Activated naive CD8-positive, alpha-beta T cell treated with anti-CD3 and anti-CD28 coated beads for 36 hours (primary cell): ENCODE data around the gene KIAA1755. TPM values are rescaled to one million over a fixed set of nuclear protein-coding genes. Genes with fewer than 3 reads are reported as not detected.

ENCODE experiments used
- DNase-seq: peaks from one replicate; pipeline ENCODE4 v3.0.0; 2021
- H3K27ac Mint-ChIP-seq: one replicate; pipeline ENCODE4 v1.8.0; 2022; ENCODE audit warnings: mild to moderate bottlenecking, moderate library complexity, mixed read lengths
- H3K27me3 Mint-ChIP-seq: one replicate; pipeline ENCODE4 v1.8.0; 2022; ENCODE audit warnings: mild to moderate bottlenecking, mixed read lengths
- H3K36me3 Mint-ChIP-seq: one replicate; pipeline ENCODE4 v1.8.0; 2021; ENCODE audit warnings: mild to moderate bottlenecking, mixed read lengths
- H3K4me1 Mint-ChIP-seq: one replicate; pipeline ENCODE4 v1.8.0; 2021; ENCODE audit warnings: mixed read lengths
- H3K4me3 Mint-ChIP-seq: one replicate; pipeline ENCODE4 v1.8.0; 2022; ENCODE audit warnings: mild to moderate bottlenecking, moderate library complexity, mixed read lengths
- H3K9me3 Mint-ChIP-seq: one replicate; pipeline ENCODE4 v1.8.0; 2022; ENCODE audit warnings: mixed read lengths
- total RNA-seq, 2 experiments: library from RNA; stranded (reverse); gene quantifications; one replicate each; pipeline ENCODE4 v1.2.3, GENCODE V29; 2021

Gene KIAA1755
- total RNA-seq, 2 experiments from 2014 or later, result not detected

DNA sequence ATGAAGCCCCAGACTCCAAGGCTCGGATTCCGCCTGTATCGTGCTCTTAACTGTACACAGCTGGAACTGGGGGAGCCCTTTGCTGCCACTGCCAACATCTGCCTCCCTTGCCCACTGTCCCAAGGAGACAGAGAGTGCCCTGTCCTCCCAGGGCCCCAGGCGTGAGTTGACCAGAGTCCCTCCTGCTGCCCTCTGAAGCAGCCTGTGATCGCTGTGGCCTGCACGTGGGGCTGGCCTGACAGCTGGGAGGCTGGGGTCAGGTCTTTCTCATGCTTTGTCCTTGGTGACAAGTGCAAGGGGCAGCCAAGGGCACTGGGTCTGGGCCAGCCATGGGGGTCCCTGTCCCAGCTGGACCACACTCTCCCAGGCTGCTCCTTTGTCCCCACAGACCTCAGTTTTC, 44.3 kb downstream of the KIAA1755 start:
- Mint-ChIP-seq H3K4me1 (peaks cover 5% of the 10 kb centered on the region), H3K27ac (no peak overlapping the region), H3K36me3 (no peaks in the 10 kb centered on the region), H3K27me3 (peaks cover 7% of the 10 kb centered on the region), H3K4me3 (no peak overlapping the region), H3K9me3 (no peaks in the 10 kb centered on the region)
- no peak for DNase-seq

DNA sequence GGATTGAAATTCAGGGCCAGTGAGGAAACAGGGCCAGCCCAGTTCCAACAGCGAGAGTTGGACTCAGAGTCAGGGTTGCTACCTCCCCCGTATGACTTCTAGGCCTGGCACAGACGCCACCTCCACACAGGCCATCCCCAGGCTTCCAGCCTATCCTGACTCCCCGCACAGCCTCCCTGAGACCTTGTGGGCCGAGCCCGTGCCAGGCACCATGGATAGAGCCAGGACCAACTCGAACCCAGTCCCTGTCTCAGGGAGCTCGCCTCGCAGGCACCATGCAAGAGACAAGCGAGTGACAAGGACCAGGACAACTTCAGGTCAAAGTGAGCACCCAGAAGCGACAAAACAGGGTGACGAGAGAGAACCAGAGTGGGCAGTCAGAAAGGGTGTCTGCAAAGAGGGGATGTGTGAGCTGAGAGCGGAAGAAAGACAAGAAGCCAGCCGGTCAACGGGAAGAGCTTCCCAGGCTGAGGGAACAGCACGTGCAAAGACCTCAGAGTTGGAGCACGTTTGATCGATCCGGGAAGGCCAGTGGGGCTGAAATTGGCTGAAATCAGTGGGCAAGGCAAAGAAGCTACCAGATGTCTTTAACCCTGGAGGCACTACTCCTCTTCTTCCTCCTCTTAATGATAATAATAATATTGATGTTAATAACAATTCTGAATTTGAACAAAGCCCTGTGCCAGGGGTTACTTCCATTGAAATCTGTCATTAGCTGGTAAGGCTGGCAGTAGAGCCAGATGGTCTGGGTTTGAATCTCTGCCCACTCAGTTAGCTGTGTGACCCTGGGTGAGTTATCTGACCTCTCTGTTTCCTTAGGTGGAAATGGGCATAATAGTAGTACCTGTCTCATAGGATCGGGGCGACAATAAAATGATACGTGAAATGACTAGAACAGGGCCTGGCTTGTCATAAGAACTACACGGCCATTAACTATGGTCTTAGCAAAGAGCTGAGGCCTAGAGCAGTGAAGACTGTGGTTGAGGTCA, 45.0 kb downstream of the KIAA1755 start:
- no peak for DNase-seq
- H3K4me1 Mint-ChIP-seq, result no peaks in the 10 kb centered on the region
- no peaks in the 10 kb centered on the region for H3K9me3 Mint-ChIP-seq
- H3K36me3 Mint-ChIP-seq, result no peaks in the 10 kb centered on the region
- H3K4me3 Mint-ChIP-seq, result no peak overlapping the region
- H3K27ac Mint-ChIP-seq, result no peak overlapping the region
- H3K27me3 Mint-ChIP-seq, result no peaks in the 10 kb centered on the region

DNA sequence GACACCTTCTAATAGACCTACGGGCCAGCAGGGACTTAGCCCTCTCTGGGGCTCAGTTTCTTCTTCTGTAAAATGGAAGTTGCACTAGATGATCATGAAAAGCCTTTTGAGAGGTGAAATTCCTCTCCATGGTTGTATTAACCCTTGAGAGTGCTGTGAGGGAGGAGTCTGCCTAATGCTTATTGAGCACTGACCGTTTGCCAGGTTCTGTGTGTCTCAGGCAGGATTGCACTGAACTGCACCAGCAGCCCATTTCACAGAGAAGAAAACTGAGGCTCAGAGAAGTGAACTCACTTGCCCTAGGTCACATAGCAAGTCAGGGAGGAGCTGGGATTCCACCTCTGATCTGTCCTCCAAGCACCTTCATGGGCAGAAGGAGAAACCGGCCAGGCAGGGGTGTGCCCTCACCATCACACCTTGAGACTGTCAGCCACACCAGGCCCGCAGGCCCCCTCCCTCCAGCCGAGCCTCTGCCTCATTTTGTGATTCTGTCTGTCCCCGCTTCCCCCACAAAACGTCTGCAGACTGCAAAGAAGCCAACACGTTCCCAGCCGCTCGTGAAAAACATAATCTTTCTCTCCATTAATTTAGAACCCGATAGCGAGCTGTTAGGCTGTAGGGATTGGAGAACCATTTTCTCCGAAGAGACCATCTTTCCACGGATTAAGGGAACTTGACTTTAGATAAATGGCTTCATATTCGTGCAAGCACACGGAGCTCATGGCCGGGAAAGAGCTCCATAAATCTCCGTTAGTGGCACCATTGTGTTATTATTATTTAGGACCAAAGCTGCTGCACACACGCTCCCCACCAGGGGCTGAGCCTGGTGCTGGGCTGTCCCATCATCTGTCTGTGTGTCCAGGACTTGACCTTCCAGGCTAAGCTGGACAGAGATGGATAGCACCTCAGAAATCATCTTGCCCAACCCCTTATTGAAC, 46.0 kb downstream of the KIAA1755 start:
- H3K27ac Mint-ChIP-seq, result no peak overlapping the region

DNA sequence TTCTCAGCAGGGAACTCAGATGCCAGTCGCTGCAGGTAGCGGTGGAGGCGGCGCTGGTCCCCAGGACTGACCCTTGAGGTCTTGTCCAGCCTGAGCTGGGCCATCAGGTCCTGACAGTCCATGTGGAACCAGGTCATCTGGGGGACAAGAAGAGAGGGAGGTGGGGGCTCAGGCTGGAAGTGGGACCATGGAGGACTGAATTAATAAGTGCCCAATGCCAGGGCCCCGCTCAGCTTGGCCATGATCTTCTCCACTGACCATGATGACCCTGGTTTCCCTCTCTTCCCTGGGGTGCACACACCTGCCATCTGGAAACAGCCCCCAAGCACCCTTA, 47.0 kb downstream of the KIAA1755 start:
- H3K4me1 Mint-ChIP-seq, result no peaks in the 10 kb centered on the region
- no peak overlapping the region for H3K27ac Mint-ChIP-seq
- no peak for DNase-seq
- no peak overlapping the region for H3K4me3 Mint-ChIP-seq
- H3K36me3 Mint-ChIP-seq, result no peaks in the 10 kb centered on the region
- no peaks in the 10 kb centered on the region for H3K9me3 Mint-ChIP-seq
- H3K27me3 Mint-ChIP-seq, result peaks cover 2% of the 10 kb centered on the region

More for the DNA sequence above, 46.0 kb downstream of the KIAA1755 start:
- no peaks in the 10 kb centered on the region for H3K4me1 Mint-ChIP-seq
- H3K27me3 Mint-ChIP-seq, result no peaks in the 10 kb centered on the region
- no peaks in the 10 kb centered on the region for H3K9me3 Mint-ChIP-seq
- H3K36me3 Mint-ChIP-seq, result no peaks in the 10 kb centered on the region
- no peak overlapping the region for H3K4me3 Mint-ChIP-seq
- DNase-seq, result no peak

DNA sequence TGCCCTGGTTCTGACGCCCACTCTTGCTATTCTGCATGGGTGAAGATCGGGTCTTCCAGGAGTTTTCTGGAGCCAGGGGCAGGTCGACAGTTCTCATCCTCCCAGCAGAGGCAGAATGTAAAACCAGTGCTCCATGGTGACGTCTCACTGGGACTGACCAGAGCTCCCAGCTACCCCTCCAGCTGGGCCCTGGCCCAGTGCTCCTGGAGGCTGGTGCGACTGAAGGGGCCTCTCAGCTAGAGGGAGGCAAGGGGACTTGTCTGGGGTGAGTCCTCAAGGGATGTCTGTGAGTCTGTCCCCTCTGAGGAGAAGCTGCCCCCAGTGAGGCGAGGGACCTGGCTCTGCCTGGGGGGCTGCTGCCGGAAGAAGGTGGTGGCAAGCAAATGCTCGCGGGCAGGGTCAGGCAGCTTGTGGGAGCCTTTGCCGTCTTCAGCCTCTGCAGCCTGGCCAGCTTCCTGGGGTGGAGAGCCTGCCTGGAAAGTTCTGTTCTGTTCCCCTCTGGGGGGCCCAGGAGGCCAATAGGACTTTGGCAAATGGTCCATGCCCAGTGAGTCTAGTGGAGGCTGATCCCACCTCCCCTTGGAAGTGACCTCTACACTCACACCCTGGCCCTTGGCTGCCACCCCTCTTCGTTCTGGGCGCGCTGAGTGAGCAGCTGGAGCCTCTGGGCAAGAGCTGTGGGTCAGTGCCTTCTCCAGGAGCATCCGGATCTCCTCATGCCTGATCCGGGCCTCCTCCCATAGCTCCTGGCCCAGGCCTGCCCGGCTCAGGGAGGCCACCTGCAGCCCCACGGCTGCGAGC, 47.5 kb downstream of the KIAA1755 start:
- no peak for DNase-seq
- peaks cover 6% of the 10 kb centered on the region for H3K27me3 Mint-ChIP-seq
- no peaks in the 10 kb centered on the region for H3K9me3 Mint-ChIP-seq
- H3K4me1 Mint-ChIP-seq, result no peaks in the 10 kb centered on the region
- H3K27ac Mint-ChIP-seq, result no peak overlapping the region
- H3K36me3 Mint-ChIP-seq, result no peaks in the 10 kb centered on the region
- no peak overlapping the region for H3K4me3 Mint-ChIP-seq

DNA sequence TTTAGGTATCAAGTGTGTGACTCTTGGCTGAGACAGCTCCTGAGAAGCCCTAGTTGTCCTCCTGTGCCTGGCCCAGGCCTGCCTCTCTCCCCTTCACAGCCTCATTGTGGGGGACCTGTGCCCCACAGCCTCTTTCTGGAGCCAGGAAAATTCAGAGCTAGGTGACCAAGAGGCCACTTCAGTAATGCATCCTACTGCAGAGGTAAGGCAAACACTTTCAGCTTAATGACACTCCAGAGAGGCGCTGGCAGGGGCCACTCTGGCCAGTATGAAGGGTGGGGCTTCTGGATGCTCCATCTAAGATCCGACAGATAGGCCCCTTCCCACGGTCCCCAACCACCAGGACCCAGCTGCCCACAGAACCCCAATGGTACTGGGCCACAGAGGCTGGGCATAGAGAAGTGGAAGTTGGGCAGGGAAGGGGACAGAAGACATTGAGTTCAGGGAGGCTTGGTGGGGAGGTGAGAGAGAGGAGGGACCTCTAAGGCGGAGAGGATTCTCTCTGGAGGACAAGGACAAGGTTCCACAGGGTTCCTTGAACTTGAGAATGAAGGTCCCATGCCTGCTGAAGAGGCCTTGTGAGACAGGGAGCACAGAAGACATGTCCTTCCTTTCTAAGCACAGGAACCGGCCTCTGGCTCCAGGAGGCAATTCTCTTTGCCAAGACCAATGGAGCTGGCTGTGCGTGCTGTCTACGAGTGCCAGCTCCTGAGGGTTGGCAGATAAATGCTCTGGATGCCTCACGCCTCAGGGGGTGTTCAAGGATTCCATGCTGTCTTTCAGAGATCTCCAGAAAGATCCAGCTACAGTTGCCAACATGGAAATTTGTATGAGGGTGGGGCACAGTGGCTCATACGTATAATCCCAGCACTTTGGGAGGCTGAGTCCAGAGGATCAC, 49.1 kb downstream of the KIAA1755 start:
- Mint-ChIP-seq H3K27ac (no peak overlapping the region), H3K4me3 (no peak overlapping the region), H3K9me3 (no peaks in the 10 kb centered on the region), H3K27me3 (peaks cover 11% of the 10 kb centered on the region), H3K36me3 (no peaks in the 10 kb centered on the region), H3K4me1 (no peaks in the 10 kb centered on the region)
- DNase-seq, result no peak

DNA sequence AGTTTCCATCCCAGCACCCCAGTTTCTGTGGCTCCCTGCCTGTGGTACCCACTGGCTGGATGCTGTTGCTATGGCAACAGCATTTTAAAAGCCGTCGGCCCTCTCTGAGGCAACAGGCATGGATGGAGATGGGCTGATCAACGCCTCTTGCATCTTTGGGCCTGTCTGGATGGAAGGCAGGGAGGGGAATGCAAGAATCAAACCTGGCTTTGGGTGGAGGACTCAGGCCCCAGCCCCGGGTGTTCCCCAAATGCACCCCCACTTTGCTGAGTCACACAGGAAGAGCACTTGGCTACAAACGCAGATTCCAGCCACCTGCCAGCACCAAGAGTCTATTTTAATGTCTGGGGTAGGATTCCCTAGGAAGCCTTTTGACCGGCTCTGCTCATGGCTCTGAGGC, 49.8 kb downstream of the KIAA1755 start:
- no peak overlapping the region for H3K4me3 Mint-ChIP-seq
- H3K27ac Mint-ChIP-seq, result no peak overlapping the region
- no peak for DNase-seq
- H3K9me3 Mint-ChIP-seq, result no peaks in the 10 kb centered on the region
- H3K36me3 Mint-ChIP-seq, result no peaks in the 10 kb centered on the region
- no peaks in the 10 kb centered on the region for H3K4me1 Mint-ChIP-seq
- peaks cover 15% of the 10 kb centered on the region for H3K27me3 Mint-ChIP-seq

DNA sequence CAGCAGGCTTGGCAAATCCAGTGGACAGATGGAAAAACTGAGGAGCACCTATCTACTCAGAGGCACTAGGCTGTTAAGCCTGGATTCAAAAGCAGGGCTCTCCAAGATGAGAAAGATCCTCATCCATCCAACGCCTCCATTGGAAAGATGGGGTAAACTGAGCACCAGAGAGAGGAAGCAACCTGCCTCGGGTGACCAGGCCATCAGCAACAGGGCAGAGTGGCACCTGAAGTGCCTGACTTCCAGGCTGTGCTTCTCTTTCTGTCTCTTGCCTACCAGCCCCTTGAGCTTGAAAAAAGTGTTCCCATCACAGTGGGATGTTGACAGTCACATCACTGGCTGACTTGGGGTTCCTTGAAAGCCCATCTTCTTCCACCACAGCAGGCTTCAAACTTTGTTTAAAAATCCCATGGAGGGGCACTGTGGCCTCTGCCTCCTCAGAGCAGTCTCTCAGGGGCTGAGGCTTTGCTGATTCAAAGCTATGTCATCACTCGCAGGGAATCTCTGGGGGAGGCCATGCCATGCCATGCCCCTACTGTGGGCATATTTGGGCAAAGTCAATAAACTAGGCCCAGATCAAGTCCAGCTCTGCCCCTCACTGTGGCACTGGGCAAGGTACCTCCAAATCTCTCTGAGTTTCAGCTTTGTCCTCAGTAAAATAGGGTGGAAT, 50.7 kb downstream of the KIAA1755 start:
- Mint-ChIP-seq H3K9me3 (no peaks in the 10 kb centered on the region), H3K27ac (no peak overlapping the region), H3K4me3 (no peak overlapping the region), H3K27me3 (peaks cover 17% of the 10 kb centered on the region), H3K36me3 (no peaks in the 10 kb centered on the region), H3K4me1 (no peaks in the 10 kb centered on the region)
- DNase-seq, result no peak

DNA sequence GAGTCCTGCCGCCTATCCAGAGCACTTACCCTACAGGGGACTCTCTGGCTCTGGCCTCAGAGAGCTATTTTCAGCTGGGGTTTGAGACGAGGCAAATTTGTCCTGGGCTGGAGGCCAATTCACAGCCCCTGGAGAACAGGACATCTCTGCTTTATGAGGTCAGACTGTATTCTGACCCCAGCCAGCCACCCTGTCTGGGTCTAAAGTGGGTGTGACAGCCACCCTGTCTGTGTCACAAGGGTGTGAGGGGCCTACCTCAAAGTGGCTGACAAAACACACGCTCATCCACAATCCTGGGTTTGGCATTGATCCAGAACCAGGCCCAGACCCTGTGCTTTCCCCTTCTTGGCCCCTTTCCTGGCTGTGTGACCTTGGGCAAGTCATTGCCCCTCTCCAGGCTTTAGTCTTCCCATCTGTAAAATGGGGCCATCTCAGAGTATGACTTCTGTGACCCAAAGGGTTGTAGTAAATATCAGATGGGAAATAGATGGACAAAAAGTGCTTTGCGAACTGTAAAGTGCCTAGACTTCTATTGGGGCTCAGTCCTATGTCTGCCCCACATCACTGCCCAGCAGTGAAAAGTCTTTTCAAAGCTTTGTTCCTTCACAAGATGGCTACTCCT, 51.4 kb downstream of the KIAA1755 start:
- H3K4me1 Mint-ChIP-seq, result no peaks in the 10 kb centered on the region
- H3K27ac Mint-ChIP-seq, result no peak overlapping the region
- no peaks in the 10 kb centered on the region for H3K9me3 Mint-ChIP-seq
- DNase-seq, result no peak
- no peak overlapping the region for H3K4me3 Mint-ChIP-seq
- H3K27me3 Mint-ChIP-seq, result peaks cover 17% of the 10 kb centered on the region
- no peaks in the 10 kb centered on the region for H3K36me3 Mint-ChIP-seq

DNA sequence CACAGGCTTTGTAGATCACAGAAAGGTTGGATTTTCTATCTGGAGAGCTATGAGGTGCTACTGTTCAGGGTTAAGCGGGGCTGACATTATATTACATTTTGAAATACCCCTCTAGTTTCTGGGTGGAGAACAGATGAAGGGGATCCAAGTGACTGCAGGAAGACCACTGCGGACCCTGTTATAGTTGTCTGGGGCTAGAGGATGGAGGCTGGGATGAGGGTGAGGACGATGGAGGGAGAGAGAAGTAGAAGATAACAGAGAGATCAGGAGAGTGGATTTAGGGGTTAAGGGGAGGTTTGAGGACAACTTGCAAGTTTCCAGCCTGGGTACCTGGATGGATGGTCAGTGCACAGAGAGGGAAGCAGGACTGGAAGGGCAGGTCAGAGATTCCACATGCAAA, 52.0 kb downstream of the KIAA1755 start:
- peaks cover 17% of the 10 kb centered on the region for H3K27me3 Mint-ChIP-seq
- no peaks in the 10 kb centered on the region for H3K9me3 Mint-ChIP-seq
- DNase-seq, result no peak

DNA sequence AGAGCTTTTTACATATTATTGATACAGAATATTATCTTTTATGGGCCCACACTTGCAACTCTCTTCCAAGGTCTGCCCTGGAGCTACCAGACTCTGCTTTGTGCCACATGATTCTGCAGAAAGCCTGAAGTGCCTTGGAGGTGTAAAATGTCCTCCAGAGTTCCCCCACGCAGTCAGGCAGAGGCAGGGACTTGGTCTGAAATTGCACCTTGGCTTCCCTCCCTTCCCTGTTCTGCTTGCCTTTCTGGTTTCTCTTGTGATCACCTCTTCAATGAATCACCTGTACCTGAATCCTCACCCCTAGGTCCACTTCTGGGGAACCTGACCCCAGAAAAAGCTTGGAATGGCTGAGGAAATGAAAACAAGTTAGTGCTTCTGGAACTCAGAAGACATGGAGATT, 52.4 kb downstream of the KIAA1755 start:
- Mint-ChIP-seq H3K9me3 (no peaks in the 10 kb centered on the region), H3K27me3 (peaks cover 17% of the 10 kb centered on the region), H3K4me3 (no peak overlapping the region), H3K36me3 (no peaks in the 10 kb centered on the region), H3K27ac (no peak overlapping the region), H3K4me1 (no peaks in the 10 kb centered on the region)
- DNase-seq, result no peak

More for the DNA sequence above, 52.0 kb downstream of the KIAA1755 start:
- Mint-ChIP-seq H3K4me3 (no peak overlapping the region), H3K36me3 (no peaks in the 10 kb centered on the region), H3K4me1 (no peaks in the 10 kb centered on the region), H3K27ac (no peak overlapping the region)

DNA sequence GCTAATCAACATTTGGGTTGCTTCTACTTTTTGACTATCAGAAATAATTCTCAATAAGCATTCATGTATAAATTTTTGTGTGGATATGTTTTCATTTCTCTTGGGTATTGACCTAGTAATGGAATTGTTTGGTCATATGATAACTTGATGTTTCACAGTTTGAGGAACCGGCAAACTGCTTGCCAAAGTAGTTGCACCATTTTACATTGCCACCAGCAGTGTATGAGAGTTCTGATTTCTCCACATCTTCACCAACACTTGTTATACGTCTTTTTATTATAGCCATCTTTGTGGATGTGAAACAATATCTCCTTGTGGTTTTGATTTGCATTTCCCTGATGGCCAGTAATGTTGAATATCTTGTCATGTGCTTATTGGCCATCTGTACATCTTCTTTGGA, 52.9 kb downstream of the KIAA1755 start:
- H3K36me3 Mint-ChIP-seq, result no peaks in the 10 kb centered on the region
- H3K9me3 Mint-ChIP-seq, result no peaks in the 10 kb centered on the region
- H3K27ac Mint-ChIP-seq, result no peak overlapping the region
- H3K27me3 Mint-ChIP-seq, result peaks cover 17% of the 10 kb centered on the region
- H3K4me3 Mint-ChIP-seq, result no peak overlapping the region
- no peaks in the 10 kb centered on the region for H3K4me1 Mint-ChIP-seq
- no peak for DNase-seq

DNA sequence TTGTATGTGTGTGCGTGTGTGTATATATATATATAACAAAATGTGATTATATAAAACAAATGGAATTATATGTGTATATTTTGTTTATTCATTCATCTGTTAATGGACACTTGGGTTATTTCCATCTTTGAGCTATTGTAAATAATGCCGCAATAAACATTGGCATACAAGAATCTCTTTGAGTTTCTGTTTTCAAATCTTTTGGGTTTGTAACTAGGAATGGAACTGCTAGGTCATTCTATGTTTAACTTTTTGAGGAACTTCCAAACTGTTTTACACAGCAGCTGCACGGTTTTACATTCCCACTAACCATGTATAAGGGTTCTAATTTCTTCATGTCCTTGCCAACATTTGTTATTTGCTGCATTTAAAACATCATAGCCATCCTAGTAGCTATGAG, 55.5 kb downstream of the KIAA1755 start:
- H3K27ac Mint-ChIP-seq, result no peak overlapping the region
- H3K4me3 Mint-ChIP-seq, result no peak overlapping the region
- peaks cover 17% of the 10 kb centered on the region for H3K27me3 Mint-ChIP-seq
- no peak for DNase-seq
- H3K4me1 Mint-ChIP-seq, result no peaks in the 10 kb centered on the region
- no peaks in the 10 kb centered on the region for H3K36me3 Mint-ChIP-seq
- no peaks in the 10 kb centered on the region for H3K9me3 Mint-ChIP-seq
